Fibroblast of skin of right biceps (primary cell): ENCODE data around the gene DMWD.

ENCODE experiments used
- DNase-seq: peaks from one replicate; pipeline ENCODE4 v3.0.0-alpha.2; 2013

DMWD gene

GRCh38 chr19:45785097-45785496 lies 7.5 kb downstream of the DMWD start:
- DNase-seq = no peak

- DNase-seq = no peak
These were observed 8.5 kb downstream of the DMWD start for GRCh38 chr19:45784096-45784495.

DNA sequence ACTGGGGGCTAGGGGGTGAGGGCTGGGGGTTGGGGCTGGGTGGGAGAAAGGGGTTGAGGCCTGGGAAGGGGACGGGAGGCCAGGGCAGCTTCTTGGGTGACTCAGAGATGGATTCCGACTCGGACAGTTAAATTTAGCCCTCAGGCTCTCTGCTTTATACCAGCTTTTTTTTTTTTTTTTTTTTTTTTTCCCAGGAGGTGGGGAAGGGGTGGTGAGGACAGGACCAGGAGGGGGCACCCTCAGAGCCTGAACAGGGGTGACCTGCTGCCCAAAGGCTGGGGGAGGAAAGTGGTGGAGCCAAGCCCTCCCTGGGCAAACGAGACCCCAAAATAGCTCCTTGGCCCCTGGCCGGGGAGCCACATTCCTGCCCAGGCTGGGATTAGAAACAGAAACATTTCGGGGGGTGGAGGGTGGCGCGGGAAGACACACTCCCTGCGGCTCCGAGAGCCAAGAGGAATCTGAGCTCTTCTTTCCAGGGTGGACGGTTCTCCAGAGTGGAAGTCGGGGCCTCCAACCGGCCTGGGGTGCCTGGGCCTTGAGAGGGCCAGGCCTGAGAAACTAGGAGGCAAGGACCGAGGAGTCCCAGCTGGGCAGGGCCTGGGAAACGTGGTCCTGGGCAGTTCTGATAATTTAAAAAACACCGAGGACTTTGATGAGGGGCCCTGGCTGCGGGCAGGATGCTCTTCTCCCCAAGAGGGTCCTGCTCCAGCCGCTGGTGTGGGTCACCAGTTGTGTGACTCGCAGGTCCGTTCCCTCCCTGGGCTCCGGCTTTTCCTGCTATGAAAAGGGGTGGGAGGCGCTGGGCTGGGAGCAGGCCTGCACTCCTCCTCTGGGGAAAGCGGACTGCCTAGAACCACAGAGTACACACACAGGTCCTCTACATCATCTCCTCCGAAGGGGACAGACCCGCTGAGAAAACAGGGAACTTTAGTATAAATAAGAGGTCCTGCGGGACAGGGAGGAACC lies 9.5 kb downstream of the DMWD start:
- peak; percentile 59 for DNase-seq

GRCh38 chr19:45782162-45782691 lies 10.4 kb downstream of the DMWD start, which contains the start of gene DMPK:
DMPK (minus strand) TSS chr19:45782490; CDS start chr19:45782352, 138 bp downstream.
- no peak for DNase-seq

- no peak for DNase-seq
These were observed 11.2 kb downstream of the DMWD start for GRCh38 chr19:45781214-45782161.

DNA sequence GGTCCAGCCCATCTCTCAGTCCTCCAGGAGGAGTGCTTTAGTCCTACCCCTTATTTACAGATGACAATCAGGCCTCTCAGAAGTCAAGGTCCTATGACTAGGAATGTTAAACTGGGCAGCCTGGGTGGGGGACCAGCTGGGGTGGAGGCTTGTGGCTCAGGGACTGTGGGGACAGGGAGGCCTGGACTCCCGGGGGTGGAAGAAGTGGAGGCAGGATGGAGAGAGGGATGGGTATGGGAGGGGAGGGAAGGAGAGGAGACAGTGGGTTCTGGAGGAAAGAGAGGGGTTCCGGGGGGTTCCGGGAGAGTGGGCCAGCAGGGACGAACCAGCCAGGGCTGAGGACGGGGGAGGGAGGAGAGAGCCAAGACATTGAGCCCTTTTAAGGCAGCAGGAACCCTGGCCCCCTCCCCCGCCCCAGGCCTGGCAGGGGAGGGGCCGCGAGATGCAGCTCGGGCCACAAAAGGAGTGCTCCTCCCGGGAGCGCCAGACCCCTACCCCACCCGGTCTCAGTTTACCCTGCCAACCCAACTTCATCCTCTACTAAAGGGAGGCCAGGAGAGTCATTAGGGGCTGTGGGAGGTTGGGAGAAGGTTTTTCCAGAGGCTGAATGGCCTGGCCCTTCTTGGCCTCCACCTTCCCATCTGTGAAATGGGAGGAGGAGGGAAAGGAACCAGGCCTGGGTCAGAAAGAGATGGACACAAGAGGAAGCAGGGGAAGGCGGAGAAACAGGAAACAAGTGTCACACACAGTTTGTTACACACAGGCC lies 12.0 kb downstream of the DMWD start:
- DNase-seq = no peak

DNA sequence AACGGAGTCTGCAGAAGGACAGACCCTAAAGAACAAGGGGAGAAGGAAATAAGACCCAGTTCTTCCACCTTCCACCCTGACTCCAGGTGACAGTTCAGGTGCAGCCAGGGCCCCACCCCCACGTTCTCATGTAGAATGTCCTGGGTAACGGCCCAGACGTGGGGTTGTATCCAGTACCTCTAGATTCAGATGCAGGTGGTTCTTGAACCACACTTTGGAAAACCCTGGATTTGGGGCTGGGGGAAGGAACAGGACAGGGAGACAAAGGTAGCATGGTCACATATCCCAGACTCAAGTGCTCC lies 12.5 kb downstream of the DMWD start:
- no peak for DNase-seq

GRCh38 chr19:45779231-45780145 lies 13.2 kb downstream of the DMWD start:
- DNase-seq = peak; percentile 76

DNA sequence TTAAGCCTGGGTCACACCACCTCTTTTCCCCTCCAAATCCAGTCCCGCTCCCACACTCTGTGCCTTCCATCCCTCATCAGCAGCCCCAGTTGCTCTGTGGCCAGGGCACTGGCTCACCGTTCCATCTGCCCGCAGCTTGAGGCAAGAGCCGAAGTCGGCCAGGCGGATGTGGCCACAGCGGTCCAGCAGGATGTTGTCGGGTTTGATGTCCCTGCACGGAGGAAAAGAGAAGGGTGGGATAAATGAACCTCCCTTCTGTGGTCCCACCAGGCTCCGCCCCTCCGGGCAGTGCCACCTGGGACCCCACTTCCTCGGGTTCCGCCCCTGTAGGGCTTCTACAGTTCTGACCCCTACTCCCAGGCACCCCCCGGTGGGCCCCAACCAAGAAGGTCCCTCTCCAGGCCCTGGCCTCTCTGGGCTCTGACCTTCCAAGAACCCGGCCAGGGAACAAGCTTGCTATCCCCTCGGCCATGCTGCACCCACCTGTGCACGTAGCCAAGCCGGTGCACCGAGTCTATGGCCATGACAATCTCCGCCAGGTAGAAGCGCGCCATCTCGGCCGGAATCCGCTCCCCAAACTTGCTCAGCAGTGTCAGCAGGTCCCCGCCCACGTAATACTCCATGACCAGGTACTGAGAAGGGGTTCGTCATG lies 14.5 kb downstream of the DMWD start:
- no peak for DNase-seq

DNA sequence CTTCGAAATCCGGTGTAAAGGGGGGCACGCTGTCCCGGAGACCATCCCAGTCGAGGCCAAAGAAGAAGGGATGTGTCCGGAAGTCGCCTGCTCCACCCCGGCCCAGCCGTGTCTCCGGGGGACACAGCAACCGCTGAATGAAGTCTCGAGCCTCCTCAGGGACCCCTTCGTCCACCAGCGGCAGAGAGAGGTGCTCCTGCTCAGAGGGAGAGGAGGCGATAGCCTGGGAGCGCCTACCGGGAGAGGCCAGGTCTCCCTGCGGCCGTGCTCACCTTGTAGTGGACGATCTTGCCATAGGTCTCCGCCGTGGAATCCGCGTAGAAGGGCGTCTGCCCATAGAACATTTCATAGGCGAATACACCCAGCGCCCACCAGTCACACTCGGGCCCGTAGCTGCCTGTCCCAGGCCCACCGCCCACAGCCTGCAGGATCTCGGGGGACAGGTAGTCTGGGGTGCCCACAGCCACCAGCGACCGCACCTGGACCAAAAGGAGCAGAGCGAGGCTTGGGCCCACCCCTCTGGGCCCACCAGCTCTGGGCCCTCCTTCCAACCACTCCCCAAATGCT lies 15.2 kb downstream of the DMWD start:
- DNase-seq = no peak

GRCh38 chr19:45774765-45775164 lies 17.9 kb downstream of the DMWD start:
- no peak for DNase-seq

- no peak for DNase-seq
These were observed 19.3 kb downstream of the DMWD start for GRCh38 chr19:45773384-45773783.

DNA sequence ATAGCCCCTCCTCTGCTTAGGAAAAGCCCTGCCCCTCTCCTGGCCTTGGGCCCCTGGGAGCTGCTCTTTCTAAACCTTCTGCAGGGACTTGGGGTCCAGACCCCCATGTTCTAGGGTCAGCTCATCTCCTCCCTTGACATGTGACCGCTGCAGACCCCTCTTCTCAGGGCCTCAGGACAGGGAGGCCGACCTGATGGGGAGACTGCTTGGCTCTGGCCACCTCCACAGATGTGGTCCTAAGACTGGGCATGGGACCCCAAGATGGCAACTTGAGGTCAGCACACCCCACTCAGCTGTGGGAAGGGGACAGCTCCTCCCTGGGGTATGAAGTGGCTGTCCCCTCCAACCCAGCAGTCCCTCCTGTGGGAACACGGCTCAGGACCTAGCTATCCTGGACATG lies 19.7 kb downstream of the DMWD start:
- no peak for DNase-seq

GRCh38 chr19:45772130-45772840 lies 20.4 kb downstream of the DMWD start:
- DNase-seq = no peak

GRCh38 chr19:45771311-45771933 lies 21.2 kb downstream of the DMWD start:
- no peak for DNase-seq

DNA sequence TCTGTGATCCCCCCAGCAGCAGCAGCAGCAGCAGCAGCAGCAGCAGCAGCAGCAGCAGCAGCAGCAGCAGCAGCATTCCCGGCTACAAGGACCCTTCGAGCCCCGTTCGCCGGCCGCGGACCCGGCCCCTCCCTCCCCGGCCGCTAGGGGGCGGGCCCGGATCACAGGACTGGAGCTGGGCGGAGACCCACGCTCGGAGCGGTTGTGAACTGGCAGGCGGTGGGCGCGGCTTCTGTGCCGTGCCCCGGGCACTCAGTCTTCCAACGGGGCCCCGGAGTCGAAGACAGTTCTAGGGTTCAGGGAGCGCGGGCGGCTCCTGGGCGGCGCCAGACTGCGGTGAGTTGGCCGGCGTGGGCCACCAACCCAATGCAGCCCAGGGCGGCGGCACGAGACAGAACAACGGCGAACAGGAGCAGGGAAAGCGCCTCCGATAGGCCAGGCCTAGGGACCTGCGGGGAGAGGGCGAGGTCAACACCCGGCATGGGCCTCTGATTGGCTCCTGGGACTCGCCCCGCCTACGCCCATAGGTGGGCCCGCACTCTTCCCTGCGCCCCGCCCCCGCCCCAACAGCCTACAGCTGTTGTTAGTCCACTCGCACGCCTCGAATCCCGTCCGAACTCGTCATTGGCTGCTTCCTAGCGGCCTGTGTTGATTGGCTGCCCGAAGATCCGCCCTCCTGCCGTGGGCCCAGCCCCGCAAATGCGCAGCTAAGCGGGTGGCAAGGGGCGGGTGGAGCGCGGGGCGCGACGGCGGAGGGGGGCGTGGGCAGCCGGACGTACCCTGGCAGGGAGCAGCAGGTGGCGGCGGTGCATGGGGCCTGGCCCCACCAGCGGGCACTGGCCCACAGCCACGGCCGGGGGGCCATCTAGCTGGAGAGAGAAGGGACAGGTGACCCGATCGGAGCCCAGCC lies 22.2 kb downstream of the DMWD start:
- peak; percentile 98 for DNase-seq

DNA sequence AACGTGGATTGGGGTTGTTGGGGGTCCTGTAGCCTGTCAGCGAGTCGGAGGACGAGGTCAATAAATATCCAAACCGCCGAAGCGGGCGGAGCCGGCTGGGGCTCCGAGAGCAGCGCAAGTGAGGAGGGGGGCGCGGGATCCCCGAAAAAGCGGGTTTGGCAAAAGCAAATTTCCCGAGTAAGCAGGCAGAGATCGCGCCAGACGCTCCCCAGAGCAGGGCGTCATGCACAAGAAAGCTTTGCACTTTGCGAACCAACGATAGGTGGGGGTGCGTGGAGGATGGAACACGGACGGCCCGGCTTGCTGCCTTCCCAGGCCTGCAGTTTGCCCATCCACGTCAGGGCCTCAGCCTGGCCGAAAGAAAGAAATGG lies 22.8 kb downstream of the DMWD start:
- DNase-seq = peak; percentile 39
